ENCODE measurements around the gene KIFC1.

DNA sequence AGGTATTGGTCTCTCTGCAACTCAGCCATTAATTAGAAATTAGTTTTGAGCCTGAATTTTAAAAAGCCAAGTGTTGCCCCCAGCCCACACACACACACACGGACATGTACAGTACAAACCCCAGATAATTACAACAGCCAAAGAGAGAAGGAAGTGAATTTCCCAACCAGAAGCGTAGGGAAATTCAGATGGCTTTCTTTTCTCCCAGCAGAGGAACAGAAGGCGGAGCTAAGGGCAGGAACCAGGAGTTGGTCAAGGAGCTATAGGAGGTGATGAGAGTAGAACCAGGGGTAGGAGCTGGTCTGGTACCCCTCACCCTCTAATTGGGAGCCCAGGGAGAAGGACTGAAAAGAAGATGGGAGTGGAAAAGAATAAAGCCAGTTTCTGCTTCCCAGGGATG is 58.8 kb downstream of the KIFC1 start:
- TF ChIP-seq, protein P1, sequence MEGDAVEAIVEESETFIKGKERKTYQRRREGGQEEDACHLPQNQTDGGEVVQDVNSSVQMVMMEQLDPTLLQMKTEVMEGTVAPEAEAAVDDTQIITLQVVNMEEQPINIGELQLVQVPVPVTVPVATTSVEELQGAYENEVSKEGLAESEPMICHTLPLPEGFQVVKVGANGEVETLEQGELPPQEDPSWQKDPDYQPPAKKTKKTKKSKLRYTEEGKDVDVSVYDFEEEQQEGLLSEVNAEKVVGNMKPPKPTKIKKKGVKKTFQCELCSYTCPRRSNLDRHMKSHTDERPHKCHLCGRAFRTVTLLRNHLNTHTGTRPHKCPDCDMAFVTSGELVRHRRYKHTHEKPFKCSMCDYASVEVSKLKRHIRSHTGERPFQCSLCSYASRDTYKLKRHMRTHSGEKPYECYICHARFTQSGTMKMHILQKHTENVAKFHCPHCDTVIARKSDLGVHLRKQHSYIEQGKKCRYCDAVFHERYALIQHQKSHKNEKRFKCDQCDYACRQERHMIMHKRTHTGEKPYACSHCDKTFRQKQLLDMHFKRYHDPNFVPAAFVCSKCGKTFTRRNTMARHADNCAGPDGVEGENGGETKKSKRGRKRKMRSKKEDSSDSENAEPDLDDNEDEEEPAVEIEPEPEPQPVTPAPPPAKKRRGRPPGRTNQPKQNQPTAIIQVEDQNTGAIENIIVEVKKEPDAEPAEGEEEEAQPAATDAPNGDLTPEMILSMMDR (IDR thresholded peaks at IDR 0.05; ENCODE audit: low read length): no peak
- no peak for TF ChIP-seq EZH2phosphoT487 (IDR thresholded peaks at IDR 0.05; ENCODE audit: low read length)

All from MM.1S (cell line).